Calu3 (cell line): ENCODE results near the gene GTF3C1. TPM values are rescaled to one million over a fixed set of nuclear protein-coding genes. Genes with fewer than 3 reads are reported as not detected.

Source experiments
- BruUV-seq: library from RNA; stranded (reverse); fragments of 400-500 nt; replicated peaks from 2 replicates; lab custom pipeline; 2021; lab: Mats Ljungman, UMichigan
- CTCF ChIA-PET: fragments of 300-600 bp; sonication (Branson Sonifier 250); formaldehyde crosslinking; loops from one replicate; lab custom pipeline; 2022; ENCODE audit warnings: antibody characterized with exemption; lab: Charles Lee
- DNase-seq: peaks from one replicate; pipeline ENCODE4 v3.0.0; 2022
- H3K27ac Mint-ChIP-seq: one replicate; pipeline ENCODE4 v1.8.0; 2022; ENCODE audit warnings: mixed read lengths; ENCODE audit not compliant: unreplicated experiment
- H3K27me3 Mint-ChIP-seq: one replicate; pipeline ENCODE4 v1.8.0; 2022; ENCODE audit warnings: mixed read lengths; ENCODE audit not compliant: unreplicated experiment
- H3K36me3 Mint-ChIP-seq: one replicate; pipeline ENCODE4 v1.8.0; 2022; ENCODE audit warnings: mild to moderate bottlenecking, moderate library complexity, mixed read lengths; ENCODE audit not compliant: insufficient read depth, unreplicated experiment
- H3K4me1 Mint-ChIP-seq: one replicate; pipeline ENCODE4 v1.8.0; 2022; ENCODE audit warnings: mild to moderate bottlenecking, low read depth, mixed read lengths; ENCODE audit not compliant: unreplicated experiment
- H3K4me3 Mint-ChIP-seq: one replicate; pipeline ENCODE4 v1.8.0; 2022; ENCODE audit warnings: mild to moderate bottlenecking, low read depth, moderate library complexity, mixed read lengths; ENCODE audit not compliant: unreplicated experiment
- H3K9me3 Mint-ChIP-seq: one replicate; pipeline ENCODE4 v1.8.0; 2022; ENCODE audit warnings: low read depth, mixed read lengths; ENCODE audit not compliant: unreplicated experiment
- CTCF ChIP-seq: fragments of 200-600 bp; IDR thresholded peaks from one replicate; pipeline ENCODE4 v1.8.0; 2022; ENCODE audit warnings: antibody characterized with exemption; ENCODE audit not compliant: unreplicated experiment
- intact Hi-C: fragments of 100-400 bp; cut with micrococcal nuclease; formaldehyde crosslinking; loops from one replicate; pipeline ENCODE4 v1.10.0; 2022; ENCODE audit not compliant: unreplicated experiment
- total RNA-seq: library from RNA; stranded (reverse); gene quantifications from 2 replicates; pipeline ENCODE4 v1.2.3, GENCODE V29; 2022

Gene GTF3C1
- total RNA-seq, 1 experiment from 2014 or later, result 90.9 TPM

- Mint-ChIP-seq H3K27ac (no peak overlapping the region), H3K9me3 (no peaks in the 10 kb centered on the region), H3K4me3 (no peak overlapping the region), H3K27me3 (no peaks in the 10 kb centered on the region), H3K36me3 (peaks cover 48% of the 10 kb centered on the region), H3K4me1 (no peaks in the 10 kb centered on the region)
- no TSS peak for BruUV-seq
- CTCF ChIA-PET, result interaction anchor here (0.9 to 1.0 kb wide), 2 partner anchors 14 to 16 kb away, joined by 3 read pairs; no protein-coding TSS in a partner anchor
- no peak for TF ChIP-seq CTCF
- no peak for DNase-seq
- intact Hi-C loops, result no loop called here
Observed at GRCh38 chr16:27481282-27481934, 68.3 kb downstream of the GTF3C1 start.

GRCh38 chr16:27480761-27481160 lies 69.0 kb downstream of the GTF3C1 start:
- peaks cover 49% of the 10 kb centered on the region for H3K36me3 Mint-ChIP-seq

GRCh38 chr16:27476240-27476639 lies 73.5 kb downstream of the GTF3C1 start:
- Mint-ChIP-seq H3K36me3 (peaks cover 52% of the 10 kb centered on the region), H3K4me3 (no peak overlapping the region), H3K4me1 (no peaks in the 10 kb centered on the region), H3K9me3 (no peaks in the 10 kb centered on the region), H3K27me3 (no peaks in the 10 kb centered on the region), H3K27ac (no peak overlapping the region)
- intact Hi-C loops, result no loop called here
- no TSS peak for BruUV-seq
- no peak for DNase-seq
- no peak for TF ChIP-seq CTCF
- CTCF ChIA-PET, result no interaction called here

More at GRCh38 chr16:27480761-27481160, 69.0 kb downstream of the GTF3C1 start:
- DNase-seq, result no peak
- CTCF ChIA-PET, result interaction anchor here (0.9 to 1.0 kb wide), 2 partner anchors 13 to 17 kb away, joined by 3 read pairs; no protein-coding TSS in a partner anchor
- no TSS peak for BruUV-seq
- no peaks in the 10 kb centered on the region for H3K4me1 Mint-ChIP-seq
- no peaks in the 10 kb centered on the region for H3K27me3 Mint-ChIP-seq
- intact Hi-C loops, result no loop called here
- H3K27ac Mint-ChIP-seq, result no peak overlapping the region
- no peak for TF ChIP-seq CTCF
- H3K9me3 Mint-ChIP-seq, result no peaks in the 10 kb centered on the region
- H3K4me3 Mint-ChIP-seq, result no peak overlapping the region

GRCh38 chr16:27475561-27475960 lies 74.2 kb downstream of the GTF3C1 start:
- CTCF ChIA-PET, result no interaction called here
- no peaks in the 10 kb centered on the region for H3K27me3 Mint-ChIP-seq
- H3K4me1 Mint-ChIP-seq, result peaks cover 6% of the 10 kb centered on the region
- H3K4me3 Mint-ChIP-seq, result no peak overlapping the region
- H3K36me3 Mint-ChIP-seq, result peaks cover 56% of the 10 kb centered on the region
- no peaks in the 10 kb centered on the region for H3K9me3 Mint-ChIP-seq
- no peak overlapping the region for H3K27ac Mint-ChIP-seq
- TF ChIP-seq CTCF, result no peak
- no TSS peak for BruUV-seq
- intact Hi-C loops, result no loop called here
- DNase-seq, result no peak
